ENCODE results near the gene PARP16. TPM values are rescaled to one million over a fixed set of nuclear protein-coding genes. Genes with fewer than 3 reads are reported as not detected.

Gene PARP16
- total RNA-seq, 4 donors from 2014 or later: 5.7 to 8.6 (median 6.3) TPM

DNA sequence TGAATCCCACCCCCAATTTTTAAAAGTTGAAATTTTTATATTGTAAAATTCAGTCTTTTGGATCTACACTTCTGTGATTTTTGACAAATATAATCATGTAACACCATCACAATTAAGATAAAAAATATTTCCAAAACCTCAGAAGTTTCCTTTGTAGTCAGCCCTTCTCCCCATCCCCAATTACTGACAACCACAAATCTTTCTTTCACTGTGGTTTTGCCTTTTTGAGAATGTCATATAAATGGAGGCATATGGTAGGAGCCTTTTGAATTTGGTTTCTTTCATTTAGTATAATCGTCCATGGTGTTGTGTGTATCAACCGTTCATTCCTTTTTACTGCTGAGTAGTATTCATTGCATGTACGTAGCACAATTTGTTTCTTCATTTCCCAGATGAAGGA, 67.5 kb downstream of the PARP16 start:
- no peak overlapping the region for H3K4me3 ChIP-seq
- no peaks in the 10 kb centered on the region for H3K9me3 ChIP-seq
- H3K4me1 ChIP-seq: peaks cover 0 to 5% (median 0%) of the 10 kb centered on the region in 3 donors
- H3K27ac ChIP-seq: no peak overlapping the region
- intact Hi-C loops (cut with DNase I): no loop called here
- WGBS, 2 donors: 78 to 81% methylated on average over 3 of the region's 3 CpGs
- TF ChIP-seq, protein P1, sequence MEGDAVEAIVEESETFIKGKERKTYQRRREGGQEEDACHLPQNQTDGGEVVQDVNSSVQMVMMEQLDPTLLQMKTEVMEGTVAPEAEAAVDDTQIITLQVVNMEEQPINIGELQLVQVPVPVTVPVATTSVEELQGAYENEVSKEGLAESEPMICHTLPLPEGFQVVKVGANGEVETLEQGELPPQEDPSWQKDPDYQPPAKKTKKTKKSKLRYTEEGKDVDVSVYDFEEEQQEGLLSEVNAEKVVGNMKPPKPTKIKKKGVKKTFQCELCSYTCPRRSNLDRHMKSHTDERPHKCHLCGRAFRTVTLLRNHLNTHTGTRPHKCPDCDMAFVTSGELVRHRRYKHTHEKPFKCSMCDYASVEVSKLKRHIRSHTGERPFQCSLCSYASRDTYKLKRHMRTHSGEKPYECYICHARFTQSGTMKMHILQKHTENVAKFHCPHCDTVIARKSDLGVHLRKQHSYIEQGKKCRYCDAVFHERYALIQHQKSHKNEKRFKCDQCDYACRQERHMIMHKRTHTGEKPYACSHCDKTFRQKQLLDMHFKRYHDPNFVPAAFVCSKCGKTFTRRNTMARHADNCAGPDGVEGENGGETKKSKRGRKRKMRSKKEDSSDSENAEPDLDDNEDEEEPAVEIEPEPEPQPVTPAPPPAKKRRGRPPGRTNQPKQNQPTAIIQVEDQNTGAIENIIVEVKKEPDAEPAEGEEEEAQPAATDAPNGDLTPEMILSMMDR (IDR thresholded peaks at IDR 0.05): no peak
- TF ChIP-seq POLR2A (IDR thresholded peaks at IDR 0.05): no peak
- H3K36me3 ChIP-seq: no peaks in the 10 kb centered on the region
- DNase-seq: no peak
- no peaks in the 10 kb centered on the region for H3K27me3 ChIP-seq

DNA sequence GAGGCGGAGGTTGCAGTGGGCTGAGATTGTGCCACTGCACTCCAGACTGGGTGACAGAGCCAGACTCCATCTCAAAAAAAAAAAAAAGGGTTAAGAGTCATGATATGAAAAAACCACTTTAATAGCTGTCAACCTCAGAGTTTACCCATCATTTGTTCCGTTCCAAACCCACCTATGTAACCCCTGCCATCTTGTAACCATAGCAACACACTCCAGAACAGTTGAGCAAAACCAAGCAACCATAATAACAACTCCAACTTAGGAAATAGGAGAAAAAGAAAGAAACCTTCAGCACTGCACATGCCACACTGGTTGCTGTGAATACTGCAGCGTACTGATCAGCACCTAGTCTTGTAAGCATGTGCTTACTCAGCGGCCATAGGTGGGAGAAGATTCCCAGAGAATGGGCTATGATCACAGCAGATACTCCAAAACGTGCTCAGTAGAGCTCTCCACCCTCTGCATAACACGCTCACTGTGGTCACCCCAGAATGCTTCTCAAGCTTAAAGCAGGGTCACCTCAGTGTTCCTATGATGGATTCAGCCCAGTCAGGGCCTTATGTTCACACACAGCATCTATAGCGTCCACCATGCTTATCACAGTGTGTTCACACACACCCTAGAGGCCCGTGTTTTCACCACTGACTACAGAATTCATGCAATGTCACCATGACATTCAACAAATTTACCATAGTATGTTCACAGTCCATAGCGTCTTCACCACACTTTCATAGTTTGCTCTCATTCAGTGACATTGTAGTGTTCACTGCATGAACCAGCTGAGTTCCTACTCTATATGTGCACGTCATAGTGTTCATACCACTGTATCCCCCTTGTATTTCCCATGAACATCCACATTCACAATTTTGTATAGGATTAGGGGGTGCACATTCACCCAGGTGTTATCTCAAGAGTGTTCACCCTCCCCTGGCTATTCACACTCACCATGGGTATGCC, 68.9 kb downstream of the PARP16 start:
- intact Hi-C loops (cut with DNase I): no loop called here
- TF ChIP-seq POLR2A (IDR thresholded peaks at IDR 0.05): no peak
- TF ChIP-seq, protein P1 (IDR thresholded peaks at IDR 0.05): no peak
- Histone ChIP-seq H3K4me1 (peaks cover 0 to 4% (median 0%) of the 10 kb centered on the region in 3 donors), H3K27me3 (no peaks in the 10 kb centered on the region), H3K9me3 (no peaks in the 10 kb centered on the region), H3K27ac (no peak overlapping the region), H3K36me3 (no peaks in the 10 kb centered on the region), H3K4me3 (no peak overlapping the region)
- WGBS, 2 donors: 74 to 75% methylated on average over 10 of the region's 10 CpGs
- no peak for DNase-seq

DNA sequence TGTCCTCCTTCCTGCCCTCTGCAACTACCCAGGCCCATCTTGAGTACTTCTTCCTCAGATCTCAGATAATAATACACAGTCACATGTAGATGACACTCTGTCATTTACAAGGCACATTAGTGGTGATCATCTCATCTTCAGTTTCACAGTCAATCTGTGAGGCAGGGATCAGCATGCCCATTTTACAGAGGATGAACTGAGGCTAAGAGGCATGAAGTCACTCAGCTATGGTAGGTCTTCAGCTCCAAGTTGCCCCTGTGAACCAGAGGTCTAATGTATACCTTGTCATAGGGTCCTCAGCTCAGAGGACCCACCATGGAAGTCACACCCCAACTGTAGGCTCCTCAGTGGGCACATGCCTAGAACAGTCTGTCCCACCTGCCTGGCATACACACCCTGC, 71.2 kb downstream of the PARP16 start:
- no peaks in the 10 kb centered on the region for H3K27me3 ChIP-seq
- no peak overlapping the region for H3K27ac ChIP-seq
- H3K36me3 ChIP-seq: no peaks in the 10 kb centered on the region
- DNase-seq: no peak
- TF ChIP-seq, protein P1 (IDR thresholded peaks at IDR 0.05): no peak
- no peak for TF ChIP-seq POLR2A (IDR thresholded peaks at IDR 0.05)
- H3K4me3 ChIP-seq: no peak overlapping the region
- H3K4me1 ChIP-seq: peaks cover 6 to 22% (median 12%) of the 10 kb centered on the region in 3 donors
- no peaks in the 10 kb centered on the region for H3K9me3 ChIP-seq
- intact Hi-C loops (cut with DNase I): no loop called here

DNA sequence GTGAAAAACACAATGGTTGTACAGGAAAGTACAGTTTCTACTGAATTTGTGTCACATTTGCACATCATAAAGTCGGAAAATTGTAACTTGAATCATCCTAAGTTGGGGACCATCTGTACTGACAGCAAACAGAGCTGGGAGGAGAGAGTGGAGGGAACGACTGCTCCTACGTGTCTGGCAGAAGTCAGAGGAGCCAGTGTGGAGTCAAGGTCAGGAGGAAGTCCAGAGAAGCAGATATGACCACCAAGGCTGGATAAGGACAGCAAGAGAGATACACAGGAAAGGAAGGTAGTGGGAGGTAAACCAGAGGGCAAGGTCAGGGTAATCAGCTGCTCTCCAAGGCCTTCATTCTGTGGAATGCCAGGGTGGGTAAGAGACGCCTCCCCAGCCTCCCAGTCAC, 72.7 kb downstream of the PARP16 start:
- WGBS, 2 donors: 71 to 95% methylated on average over 4 of the region's 4 CpGs
- intact Hi-C loops (cut with DNase I): no loop called here

DNA sequence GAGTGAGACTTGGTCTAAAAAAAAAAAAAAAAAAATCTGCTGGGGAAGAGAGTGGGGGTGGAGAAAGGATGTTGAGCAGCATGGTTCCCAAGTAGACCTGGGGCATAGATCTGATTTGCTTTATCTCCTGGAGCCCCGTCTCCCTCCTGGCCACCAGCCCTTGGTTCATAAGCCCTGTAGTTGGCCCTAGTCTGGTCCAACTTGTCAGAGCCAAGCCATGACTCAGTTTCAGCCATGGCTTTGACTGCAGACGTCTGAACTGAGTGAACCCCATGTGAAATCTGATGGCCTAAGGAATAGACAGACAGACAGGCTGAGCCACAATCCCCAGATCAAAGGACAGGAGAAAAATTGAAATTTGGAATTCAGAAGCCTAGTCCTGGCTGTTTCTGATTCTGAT, 73.4 kb downstream of the PARP16 start:
- no peak for DNase-seq
- no peak for TF ChIP-seq POLR2A (IDR thresholded peaks at IDR 0.05)
- TF ChIP-seq, protein P1 (IDR thresholded peaks at IDR 0.05): no peak
- H3K9me3 ChIP-seq: no peaks in the 10 kb centered on the region
- no peaks in the 10 kb centered on the region for H3K36me3 ChIP-seq
- intact Hi-C loops (cut with DNase I): no loop called here
- no peaks in the 10 kb centered on the region for H3K27me3 ChIP-seq
- H3K4me1 ChIP-seq: peaks cover 6 to 22% (median 12%) of the 10 kb centered on the region in 3 donors
- 48 to 61% methylated on average over 2 of the region's 2 CpGs for WGBS, 2 donors
- no peak overlapping the region for H3K27ac ChIP-seq
- H3K4me3 ChIP-seq: no peak overlapping the region

More for the DNA sequence above, 72.7 kb downstream of the PARP16 start:
- no peaks in the 10 kb centered on the region for H3K27me3 ChIP-seq
- peaks cover 6 to 22% (median 12%) of the 10 kb centered on the region in 3 donors for H3K4me1 ChIP-seq
- TF ChIP-seq, protein P1 (IDR thresholded peaks at IDR 0.05): no peak
- no peak for TF ChIP-seq POLR2A (IDR thresholded peaks at IDR 0.05)
- DNase-seq: no peak
- H3K4me3 ChIP-seq: no peak overlapping the region
- no peaks in the 10 kb centered on the region for H3K9me3 ChIP-seq
- no peaks in the 10 kb centered on the region for H3K36me3 ChIP-seq
- H3K27ac ChIP-seq: no peak overlapping the region

Data from esophagus squamous epithelium (tissue), 5 donors.